ENCODE data around the gene PRG3. TPM values are rescaled to one million over a fixed set of nuclear protein-coding genes. Genes with fewer than 3 reads are reported as not detected.

PRG3 gene
- total and polyA plus RNA-seq, 9 of the 15 experiments (the other 6 are each of a cell fraction or from before 2014, with no cell fraction given): 0.18 to 0.55 (median 0.38) TPM; not detected in 6

GRCh38 chr11:57426929-57427726, 46.2 kb upstream of the PRG3 start, which contains the start of gene SLC43A3 (continued):
- TF ChIP-seq HNRNPLL (IDR thresholded peaks at IDR 0.05; ENCODE audit: low read depth, low read length, poor library complexity, severe bottlenecking) (peak; percentile 75), HDAC1 (IDR thresholded peaks at IDR 0.05) (peak in 1 of 2 experiments; percentile 57; a peak in 2 of 4 replicates), GATAD2B (IDR thresholded peaks at IDR 0.05; ENCODE audit: borderline replicate concordance) (no peak), MYBL2 (IDR thresholded peaks at IDR 0.05; ENCODE audit: low read depth) (no peak), MYBL2 (CRISPR knock-in tag; IDR thresholded peaks at IDR 0.05; ENCODE audit: borderline replicate concordance) (no peak), RBFOX2 (IDR thresholded peaks at IDR 0.05; ENCODE audit: low read depth, low read length) (peak; percentile 98), ZBTB17 (CRISPR knock-in tag; IDR thresholded peaks at IDR 0.05) (no peak), ZNF586 (CRISPR knock-in tag; conservative IDR thresholded peaks at IDR 0.05) (no peak), ZNF668 (CRISPR knock-in tag; IDR thresholded peaks at IDR 0.05) (no peak), ZNF124 (CRISPR knock-in tag; IDR thresholded peaks at IDR 0.05) (no peak), MEF2D (tag; conservative IDR thresholded peaks at IDR 0.05; ENCODE audit: low read depth) (no peak), ATF1 (CRISPR knock-in tag; IDR thresholded peaks at IDR 0.05) (no peak), ATF1 (tag; IDR thresholded peaks at IDR 0.05) (no peak), TAF15 (IDR thresholded peaks at IDR 0.05; ENCODE audit: low read depth, low read length) (no peak), HMG20A (CRISPR knock-in tag; conservative IDR thresholded peaks at IDR 0.05) (no peak), ZNF644 (tag; IDR thresholded peaks at IDR 0.05; ENCODE audit: low read depth) (no peak), MEF2A (IDR thresholded peaks at IDR 0.05; ENCODE audit: control insufficient read depth, low read depth, low read length) (no peak), ZNF431 (CRISPR knock-in tag; IDR thresholded peaks at IDR 0.05) (no peak), GABPA (tag; conservative IDR thresholded peaks at IDR 0.05; ENCODE audit: low read depth) (peak; percentile 85), FOSL1 (tag; conservative IDR thresholded peaks at IDR 0.05) (no peak), ZNF184 (CRISPR knock-in tag; IDR thresholded peaks at IDR 0.05) (no peak), POLR3A (IDR thresholded peaks at IDR 0.05; ENCODE audit: borderline replicate concordance, extremely low read depth, insufficient read depth, insufficient read length) (no peak), ELF1 (tag; IDR thresholded peaks at IDR 0.05) (peak; percentile 63; the same call in 1 of the 2 replicates)
- TF ChIP-seq, protein P1, sequence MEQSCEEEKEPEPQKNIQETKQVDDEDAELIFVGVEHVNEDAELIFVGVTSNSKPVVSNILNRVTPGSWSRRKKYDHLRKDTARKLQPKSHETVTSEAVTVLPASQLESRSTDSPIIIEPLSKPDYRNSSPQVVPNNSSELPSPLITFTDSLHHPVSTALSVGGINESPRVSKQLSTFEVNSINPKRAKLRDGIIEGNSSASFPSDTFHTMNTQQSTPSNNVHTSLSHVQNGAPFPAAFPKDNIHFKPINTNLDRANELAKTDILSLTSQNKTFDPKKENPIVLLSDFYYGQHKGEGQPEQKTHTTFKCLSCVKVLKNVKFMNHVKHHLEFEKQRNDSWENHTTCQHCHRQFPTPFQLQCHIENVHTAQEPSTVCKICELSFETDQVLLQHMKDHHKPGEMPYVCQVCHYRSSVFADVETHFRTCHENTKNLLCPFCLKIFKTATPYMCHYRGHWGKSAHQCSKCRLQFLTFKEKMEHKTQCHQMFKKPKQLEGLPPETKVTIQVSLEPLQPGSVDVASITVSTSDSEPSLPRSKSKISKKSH (CRISPR knock-in tag; IDR thresholded peaks at IDR 0.05): no peak
- TF ChIP-seq, protein P2, sequence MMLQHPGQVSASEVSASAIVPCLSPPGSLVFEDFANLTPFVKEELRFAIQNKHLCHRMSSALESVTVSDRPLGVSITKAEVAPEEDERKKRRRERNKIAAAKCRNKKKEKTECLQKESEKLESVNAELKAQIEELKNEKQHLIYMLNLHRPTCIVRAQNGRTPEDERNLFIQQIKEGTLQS (IDR thresholded peaks at IDR 0.05): no peak
- TF ChIP-seq, protein P2 (CRISPR knock-in tag; conservative IDR thresholded peaks at IDR 0.05): no peak
- TF ChIP-seq, protein P3, sequence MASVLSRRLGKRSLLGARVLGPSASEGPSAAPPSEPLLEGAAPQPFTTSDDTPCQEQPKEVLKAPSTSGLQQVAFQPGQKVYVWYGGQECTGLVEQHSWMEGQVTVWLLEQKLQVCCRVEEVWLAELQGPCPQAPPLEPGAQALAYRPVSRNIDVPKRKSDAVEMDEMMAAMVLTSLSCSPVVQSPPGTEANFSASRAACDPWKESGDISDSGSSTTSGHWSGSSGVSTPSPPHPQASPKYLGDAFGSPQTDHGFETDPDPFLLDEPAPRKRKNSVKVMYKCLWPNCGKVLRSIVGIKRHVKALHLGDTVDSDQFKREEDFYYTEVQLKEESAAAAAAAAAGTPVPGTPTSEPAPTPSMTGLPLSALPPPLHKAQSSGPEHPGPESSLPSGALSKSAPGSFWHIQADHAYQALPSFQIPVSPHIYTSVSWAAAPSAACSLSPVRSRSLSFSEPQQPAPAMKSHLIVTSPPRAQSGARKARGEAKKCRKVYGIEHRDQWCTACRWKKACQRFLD (CRISPR knock-in tag; IDR thresholded peaks at IDR 0.05): 0 out of 2 replicates have a peak, but pooled peaks have one; percentile 34

Data from K562 (cell line).